GM20000 (cell line): Measurements from ENCODE around the gene XIRP1.

Experiments
- DNase-seq: peaks from one replicate; pipeline ENCODE4 v3.0.0; 2012; ENCODE audit warnings: low spot score
- TF ChIP-seq, protein P1 (sequence below): IDR thresholded peaks from 2 replicates; pipeline ENCODE4 v1.5.1; 2012; ENCODE audit warnings: mild to moderate bottlenecking, control low read depth; ENCODE audit errors: extremely low read depth, missing control alignments

The XIRP1 gene, protein sequence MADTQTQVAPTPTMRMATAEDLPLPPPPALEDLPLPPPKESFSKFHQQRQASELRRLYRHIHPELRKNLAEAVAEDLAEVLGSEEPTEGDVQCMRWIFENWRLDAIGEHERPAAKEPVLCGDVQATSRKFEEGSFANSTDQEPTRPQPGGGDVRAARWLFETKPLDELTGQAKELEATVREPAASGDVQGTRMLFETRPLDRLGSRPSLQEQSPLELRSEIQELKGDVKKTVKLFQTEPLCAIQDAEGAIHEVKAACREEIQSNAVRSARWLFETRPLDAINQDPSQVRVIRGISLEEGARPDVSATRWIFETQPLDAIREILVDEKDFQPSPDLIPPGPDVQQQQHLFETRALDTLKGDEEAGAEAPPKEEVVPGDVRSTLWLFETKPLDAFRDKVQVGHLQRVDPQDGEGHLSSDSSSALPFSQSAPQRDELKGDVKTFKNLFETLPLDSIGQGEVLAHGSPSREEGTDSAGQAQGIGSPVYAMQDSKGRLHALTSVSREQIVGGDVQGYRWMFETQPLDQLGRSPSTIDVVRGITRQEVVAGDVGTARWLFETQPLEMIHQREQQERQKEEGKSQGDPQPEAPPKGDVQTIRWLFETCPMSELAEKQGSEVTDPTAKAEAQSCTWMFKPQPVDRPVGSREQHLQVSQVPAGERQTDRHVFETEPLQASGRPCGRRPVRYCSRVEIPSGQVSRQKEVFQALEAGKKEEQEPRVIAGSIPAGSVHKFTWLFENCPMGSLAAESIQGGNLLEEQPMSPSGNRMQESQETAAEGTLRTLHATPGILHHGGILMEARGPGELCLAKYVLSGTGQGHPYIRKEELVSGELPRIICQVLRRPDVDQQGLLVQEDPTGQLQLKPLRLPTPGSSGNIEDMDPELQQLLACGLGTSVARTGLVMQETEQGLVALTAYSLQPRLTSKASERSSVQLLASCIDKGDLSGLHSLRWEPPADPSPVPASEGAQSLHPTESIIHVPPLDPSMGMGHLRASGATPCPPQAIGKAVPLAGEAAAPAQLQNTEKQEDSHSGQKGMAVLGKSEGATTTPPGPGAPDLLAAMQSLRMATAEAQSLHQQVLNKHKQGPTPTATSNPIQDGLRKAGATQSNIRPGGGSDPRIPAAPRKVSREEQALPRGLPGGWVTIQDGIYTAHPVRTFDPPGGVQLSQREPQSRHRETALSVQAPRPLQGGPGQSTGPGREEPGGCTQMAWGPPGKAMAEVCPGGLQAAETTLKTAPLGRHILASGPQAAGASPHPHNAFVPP (N-terminal part only)

DNA sequence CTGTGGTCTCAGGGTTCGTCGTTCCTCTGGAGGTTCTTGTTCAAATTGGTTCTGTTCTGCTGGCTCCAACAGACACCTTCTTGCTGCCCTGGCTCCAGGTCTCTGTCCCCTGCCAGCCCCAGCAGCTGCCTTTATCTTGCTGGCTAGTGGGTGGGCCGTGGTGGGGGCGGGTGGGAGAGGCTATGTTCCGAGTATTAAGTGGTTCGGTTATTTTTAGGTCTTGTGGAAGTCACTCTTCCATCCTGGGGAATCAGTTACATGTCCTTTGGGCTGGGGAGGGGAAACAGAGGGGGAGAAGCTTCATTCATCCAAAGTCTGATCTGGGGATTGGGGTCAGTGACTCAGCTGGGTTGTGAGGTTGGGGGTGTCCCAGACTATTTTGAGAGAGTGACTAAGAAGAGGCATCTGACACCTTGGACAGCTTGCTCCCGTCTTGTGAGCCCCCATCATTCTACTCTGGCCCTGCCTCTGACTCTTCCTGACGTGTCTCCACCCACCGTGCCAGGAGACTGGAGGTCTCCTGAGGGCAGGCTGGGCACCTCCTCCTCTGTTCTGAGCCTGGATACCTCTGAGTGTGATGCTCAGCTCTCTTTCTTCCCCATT, at the start of gene XIRP1:
XIRP1 (minus strand) TSS at position 106 of the 603 bp plus-strand sequence. CDS start 3,150 bp downstream, outside the sequence.
- TF ChIP-seq, protein P1, sequence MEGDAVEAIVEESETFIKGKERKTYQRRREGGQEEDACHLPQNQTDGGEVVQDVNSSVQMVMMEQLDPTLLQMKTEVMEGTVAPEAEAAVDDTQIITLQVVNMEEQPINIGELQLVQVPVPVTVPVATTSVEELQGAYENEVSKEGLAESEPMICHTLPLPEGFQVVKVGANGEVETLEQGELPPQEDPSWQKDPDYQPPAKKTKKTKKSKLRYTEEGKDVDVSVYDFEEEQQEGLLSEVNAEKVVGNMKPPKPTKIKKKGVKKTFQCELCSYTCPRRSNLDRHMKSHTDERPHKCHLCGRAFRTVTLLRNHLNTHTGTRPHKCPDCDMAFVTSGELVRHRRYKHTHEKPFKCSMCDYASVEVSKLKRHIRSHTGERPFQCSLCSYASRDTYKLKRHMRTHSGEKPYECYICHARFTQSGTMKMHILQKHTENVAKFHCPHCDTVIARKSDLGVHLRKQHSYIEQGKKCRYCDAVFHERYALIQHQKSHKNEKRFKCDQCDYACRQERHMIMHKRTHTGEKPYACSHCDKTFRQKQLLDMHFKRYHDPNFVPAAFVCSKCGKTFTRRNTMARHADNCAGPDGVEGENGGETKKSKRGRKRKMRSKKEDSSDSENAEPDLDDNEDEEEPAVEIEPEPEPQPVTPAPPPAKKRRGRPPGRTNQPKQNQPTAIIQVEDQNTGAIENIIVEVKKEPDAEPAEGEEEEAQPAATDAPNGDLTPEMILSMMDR: no peak
- no peak for DNase-seq

DNA sequence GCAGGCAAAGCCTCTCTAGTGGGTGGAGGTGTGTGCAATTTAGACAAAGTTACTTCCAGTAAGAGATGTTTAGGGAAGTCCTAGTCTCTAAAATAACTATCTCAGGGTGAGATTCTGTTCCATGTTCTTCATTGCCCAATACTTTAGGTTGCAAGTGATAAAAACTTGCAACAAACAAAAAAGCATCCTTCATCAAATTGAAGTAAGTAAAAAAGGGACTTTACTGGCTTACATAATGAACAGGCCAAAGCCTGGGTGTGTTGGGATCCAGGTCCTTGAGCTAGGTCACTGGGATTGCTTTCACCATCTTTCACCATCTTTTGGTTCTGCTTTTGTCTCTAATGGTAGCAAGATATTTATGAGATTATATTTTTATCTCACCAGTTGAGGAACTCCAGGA, 49.2 kb upstream of the XIRP1 start:
- no peak for DNase-seq

DNA sequence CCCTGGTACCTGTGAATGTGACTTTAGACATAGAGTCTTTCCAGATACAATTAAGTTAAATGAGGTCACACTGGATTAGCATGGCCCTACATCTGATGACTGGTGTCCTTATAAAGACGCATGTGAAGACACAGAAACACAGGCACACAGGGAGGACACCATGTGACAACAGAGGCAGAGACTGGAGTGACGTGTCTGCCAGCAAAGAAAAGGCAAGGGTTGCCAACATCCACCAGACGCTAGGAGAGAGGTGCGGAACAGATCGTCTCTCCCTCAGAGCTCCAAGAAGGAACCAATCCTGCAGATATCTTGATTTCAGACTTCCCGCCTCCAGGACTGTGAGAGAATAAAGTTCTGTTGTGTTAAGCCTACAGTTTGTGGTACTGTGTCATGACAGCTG, 44.6 kb upstream of the XIRP1 start:
- no peak for DNase-seq
- TF ChIP-seq, protein P1: no peak

More for the DNA sequence above, 49.2 kb upstream of the XIRP1 start:
- TF ChIP-seq, protein P1: no peak

DNA sequence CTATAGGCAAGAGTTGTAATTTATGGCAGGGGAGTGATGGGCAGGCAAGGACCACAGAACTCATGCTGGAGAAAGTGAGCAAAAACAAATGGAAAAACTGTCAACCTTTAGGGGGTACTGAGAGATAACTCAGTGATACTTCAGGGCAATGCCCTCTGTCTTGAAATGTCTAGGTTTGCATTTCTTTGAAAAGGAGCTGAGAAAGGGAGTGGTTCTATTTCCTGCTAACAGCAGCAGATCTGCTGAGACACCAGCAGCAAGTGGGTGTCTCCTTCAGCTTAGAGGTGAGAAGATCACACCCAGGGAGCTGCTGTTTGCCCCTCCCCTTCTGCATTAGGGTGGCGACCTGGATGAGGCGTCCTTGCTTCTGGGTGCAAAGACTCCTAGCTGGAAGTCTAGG, 42.3 kb upstream of the XIRP1 start:
- TF ChIP-seq, protein P1: no peak
- DNase-seq: no peak

DNA sequence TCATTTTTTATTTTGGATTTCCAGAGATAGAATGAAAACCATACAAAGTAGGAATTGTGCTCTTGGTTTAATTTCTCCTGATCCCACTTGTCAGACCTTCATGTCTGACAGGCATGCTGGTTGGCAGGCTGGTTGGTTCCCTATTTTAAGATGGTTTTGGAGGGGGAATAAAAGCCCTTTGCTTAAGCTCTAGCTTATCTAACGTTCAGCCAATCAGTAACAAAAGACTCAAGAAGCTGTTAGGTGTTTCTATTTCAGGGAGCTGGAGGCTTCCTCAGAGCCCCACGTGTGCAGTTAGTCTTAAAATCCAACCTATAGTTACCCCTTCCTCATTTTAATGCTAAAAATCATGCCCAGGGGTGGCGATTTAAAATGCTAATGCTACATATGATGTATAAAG, 40.5 kb upstream of the XIRP1 start:
- TF ChIP-seq, protein P1: no peak
- DNase-seq: no peak

DNA sequence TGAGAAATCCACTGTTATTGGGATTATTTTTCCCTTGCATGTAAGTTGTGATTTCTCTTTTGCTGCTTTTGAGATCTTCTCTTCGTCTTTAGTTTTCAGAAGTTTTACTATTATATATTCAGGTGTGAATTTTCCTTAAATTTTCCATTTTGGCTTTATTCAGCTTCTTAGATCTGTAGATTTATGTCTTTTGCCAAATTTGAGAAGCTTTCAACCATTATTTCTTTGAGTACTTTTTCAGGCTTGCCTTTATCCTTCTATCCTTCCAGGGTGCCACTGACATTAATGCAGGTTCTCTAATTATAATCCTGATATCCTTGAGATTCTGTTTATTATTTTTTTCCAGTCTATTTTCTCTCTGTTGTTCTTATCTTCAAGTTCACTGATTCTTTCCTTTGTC, 38.1 kb upstream of the XIRP1 start:
- DNase-seq: no peak
- TF ChIP-seq, protein P1: no peak
